ENCODE data around the gene TMEM14B. TPM values are rescaled to one million over a fixed set of nuclear protein-coding genes. Genes with fewer than 3 reads are reported as not detected.
"Not testable (repeated sequence)": the region's sequence is repeated elsewhere in the genome, so short reads cannot be mapped to it uniquely, and the experiment has no call there.

Gene TMEM14B
- total RNA-seq, 3 donors from 2014 or later (not counting 1 experiment from before 2014, with no cell fraction given), result 21.0 to 38.4 (median 30.8) TPM

GRCh38 chr6:10719964-10720264 is 27.7 kb upstream of the TMEM14B start:
- intact Hi-C loops (cut with micrococcal nuclease), result loop anchor here (2.0 kb wide), 2 partner anchors 13 to 25 kb away; partner anchors contain the start of genes C6orf52 and PAK1IP1
- Mint-ChIP-seq H3K27ac (peak overlapping the region in 1 of 2 donors; percentile 89), H3K4me3 (peak overlapping the region; percentile 79), H3K27me3 (ENCODE audit: low read depth in 2 of 2) (peaks cover 14 to 15% of the 10 kb centered on the region in 2 donors), H3K9me3 (no peaks in the 10 kb centered on the region), H3K4me1 (peaks cover 29 to 45% of the 10 kb centered on the region in 2 donors), H3K36me3 (no peaks in the 10 kb centered on the region)
- peak overlapping the region; percentile 49 for H3K4me3 ChIP-seq (ENCODE audit: low read length)
- TF ChIP-seq CTCF (IDR thresholded peaks at IDR 0.05), result no peak
- peaks cover 7% of the 10 kb centered on the region for H3K27me3 ChIP-seq (ENCODE audit: control insufficient read depth, insufficient read depth, low read length)
- 71% methylated on average over 20 of the region's 21 CpGs for WGBS (ENCODE audit: insufficient coverage)
- ATAC-seq, result no peak
- DNase-seq, result no peak
- peaks cover 42% of the 10 kb centered on the region for H3K4me1 ChIP-seq (ENCODE audit: control insufficient read depth, insufficient read depth, low read length)
- no peaks in the 10 kb centered on the region for H3K36me3 ChIP-seq (ENCODE audit: control insufficient read depth, insufficient read depth, low read length)
- H3K9me3 ChIP-seq (ENCODE audit: control insufficient read depth, insufficient read depth, low read length), result no peaks in the 10 kb centered on the region
- H3K27ac ChIP-seq (ENCODE audit: low read length), result peak overlapping the region; percentile 56

GRCh38 chr6:10720265-10720959 is 27.2 kb upstream of the TMEM14B start:
- peak overlapping the region in 1 of 2 donors; percentile 89 for H3K27ac Mint-ChIP-seq

GRCh38 chr6:10720960-10721849 is 26.4 kb upstream of the TMEM14B start:
- intact Hi-C loops (cut with micrococcal nuclease), result loop anchor here (2.0 kb wide), 1 partner anchor 26 kb away; the partner anchor contains the start of genes C6orf52 and PAK1IP1
- H3K36me3 ChIP-seq (ENCODE audit: control insufficient read depth, insufficient read depth, low read length); H3K9me3 ChIP-seq (ENCODE audit: control insufficient read depth, insufficient read depth, low read length); ATAC-seq; H3K36me3 Mint-ChIP-seq; H3K9me3 Mint-ChIP-seq: not testable (repeated sequence)
- 91% methylated on average over 14 of the region's 17 CpGs for WGBS (ENCODE audit: insufficient coverage)
- H3K4me3 Mint-ChIP-seq, result peak overlapping the region; percentile 61
- DNase-seq, result peak in 1 of 2 donors; percentile 54
- peaks cover 39 to 55% of the 10 kb centered on the region in 2 donors for H3K4me1 Mint-ChIP-seq
- H3K27me3 Mint-ChIP-seq (ENCODE audit: low read depth in 2 of 2), result peaks cover 24 to 25% of the 10 kb centered on the region in 2 donors
- Histone ChIP-seq H3K4me1 (ENCODE audit: control insufficient read depth, insufficient read depth, low read length) (peaks cover 44% of the 10 kb centered on the region), H3K27ac (ENCODE audit: low read length) (peak overlapping the region; percentile 59), H3K4me3 (ENCODE audit: low read length) (peak overlapping the region; percentile 49), H3K27me3 (ENCODE audit: control insufficient read depth, insufficient read depth, low read length) (peaks cover 10% of the 10 kb centered on the region)
- H3K27ac Mint-ChIP-seq, result peak overlapping the region in 1 of 2 donors; percentile 89

More at GRCh38 chr6:10720265-10720959, 27.2 kb upstream of the TMEM14B start:
- 43% methylated on average over 49 of the region's 49 CpGs for WGBS (ENCODE audit: insufficient coverage)
- no peaks in the 10 kb centered on the region for H3K9me3 ChIP-seq (ENCODE audit: control insufficient read depth, insufficient read depth, low read length)
- peaks cover 10% of the 10 kb centered on the region for H3K27me3 ChIP-seq (ENCODE audit: control insufficient read depth, insufficient read depth, low read length)
- peak overlapping the region; percentile 79 for H3K4me3 Mint-ChIP-seq
- no peaks in the 10 kb centered on the region for H3K36me3 Mint-ChIP-seq
- ATAC-seq, result peak; percentile 62 to 71 (median 64)
- intact Hi-C loops (cut with micrococcal nuclease), result loop anchor here (2.0 kb wide), 1 partner anchor 26 kb away; the partner anchor contains the start of genes C6orf52 and PAK1IP1
- H3K36me3 ChIP-seq (ENCODE audit: control insufficient read depth, insufficient read depth, low read length), result no peaks in the 10 kb centered on the region
- peaks cover 31 to 49% of the 10 kb centered on the region in 2 donors for H3K4me1 Mint-ChIP-seq
- peak overlapping the region; percentile 59 for H3K27ac ChIP-seq (ENCODE audit: low read length)
- DNase-seq, result peak; percentile 56 to 74
- H3K4me1 ChIP-seq (ENCODE audit: control insufficient read depth, insufficient read depth, low read length), result peaks cover 42% of the 10 kb centered on the region
- TF ChIP-seq CTCF (IDR thresholded peaks at IDR 0.05), result no peak
- no peaks in the 10 kb centered on the region for H3K9me3 Mint-ChIP-seq
- H3K4me3 ChIP-seq (ENCODE audit: low read length), result peak overlapping the region; percentile 49
- peaks cover 18 to 19% of the 10 kb centered on the region in 2 donors for H3K27me3 Mint-ChIP-seq (ENCODE audit: low read depth in 2 of 2)

All from natural killer cell (primary cell).